GM18505 (cell line): ENCODE data around the gene DHRS2.

Experiments used
- ATAC-seq: cut with Tn5 transposase; IDR thresholded peaks from one replicate; pipeline ENCODE4 v1.9.1; 2021; ENCODE audit not compliant: unreplicated experiment
- POLR2A ChIP-seq: IDR thresholded peaks from 4 replicates; pipeline ENCODE4 v1.6.1; 2011; ENCODE audit warnings: borderline replicate concordance; ENCODE audit not compliant: insufficient read depth, insufficient read length; ENCODE audit errors: extremely low read depth

Gene DHRS2

DNA sequence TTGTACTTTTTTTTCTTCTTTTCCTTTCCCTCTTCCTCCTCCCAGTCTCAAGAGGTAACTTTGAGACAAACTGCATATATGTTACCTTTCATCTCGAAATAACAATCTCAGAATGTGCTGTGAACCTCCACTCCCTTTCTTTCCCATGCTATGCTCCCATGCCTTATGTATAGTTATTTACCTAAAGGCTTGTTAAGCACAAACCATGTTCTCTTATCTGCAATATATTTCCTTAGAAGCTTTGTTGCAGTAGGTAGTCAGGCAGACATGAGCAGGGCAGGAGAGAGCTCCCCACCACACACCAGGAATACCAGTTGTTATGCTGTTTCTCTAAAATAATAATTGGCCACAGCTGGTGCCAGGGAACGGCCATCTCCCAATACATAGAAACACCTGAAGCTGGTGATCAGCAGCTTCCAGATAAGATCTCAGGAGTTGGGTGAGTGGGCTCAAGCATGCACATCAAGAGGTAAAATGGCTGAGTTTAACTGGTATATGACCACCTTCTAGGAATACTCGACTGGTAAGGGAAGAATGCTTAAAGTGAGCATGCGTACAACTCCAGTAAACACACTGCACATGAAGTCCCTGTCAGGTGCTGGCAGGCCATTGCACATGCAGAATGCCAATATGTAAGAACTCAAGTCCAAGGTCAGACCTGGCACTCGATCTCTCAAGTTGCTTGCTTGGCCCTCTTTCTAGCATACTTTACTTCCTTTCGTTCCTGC is 14.8 kb upstream of the DHRS2 start:
- ATAC-seq, result no peak
- no peak for TF ChIP-seq POLR2A

DNA sequence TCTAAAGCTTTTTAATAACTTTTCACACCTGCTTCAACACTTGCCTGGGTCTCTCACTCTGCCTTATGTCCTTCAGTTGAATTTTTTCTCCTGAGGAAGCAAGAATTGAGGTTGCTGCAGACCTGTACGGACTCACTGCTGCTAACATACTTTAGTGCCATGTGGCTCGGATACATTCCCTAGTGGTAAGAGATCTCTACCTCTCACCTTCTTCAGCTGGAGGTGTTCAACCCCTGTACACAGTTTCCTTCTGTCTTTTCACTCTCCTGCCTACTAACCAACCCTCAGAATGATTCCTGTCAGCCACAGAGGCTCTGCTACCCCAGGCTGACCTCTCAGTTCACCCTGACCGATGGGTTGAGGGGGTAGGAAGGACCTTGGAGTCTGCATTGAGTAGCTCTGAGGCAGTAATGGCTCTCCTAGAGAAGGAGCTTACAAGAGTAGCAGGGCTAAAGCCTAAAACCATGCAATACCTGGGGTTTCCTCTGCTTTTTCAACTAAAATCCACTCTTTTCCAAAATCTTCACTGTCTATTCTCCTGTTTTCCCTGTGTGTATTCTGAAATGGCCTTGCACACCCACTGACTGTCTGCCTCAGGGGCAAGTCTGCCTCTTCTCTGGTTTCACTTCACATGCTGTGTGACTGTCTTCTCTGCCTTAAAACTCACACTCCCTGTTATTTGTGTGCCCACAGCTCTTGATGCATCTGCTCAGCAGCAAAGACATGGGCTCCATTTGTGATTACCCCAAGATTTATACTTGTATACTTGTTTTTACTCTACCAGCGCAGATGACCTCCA is 14.0 kb upstream of the DHRS2 start:
- no peak for TF ChIP-seq POLR2A
- ATAC-seq, result no peak

DNA sequence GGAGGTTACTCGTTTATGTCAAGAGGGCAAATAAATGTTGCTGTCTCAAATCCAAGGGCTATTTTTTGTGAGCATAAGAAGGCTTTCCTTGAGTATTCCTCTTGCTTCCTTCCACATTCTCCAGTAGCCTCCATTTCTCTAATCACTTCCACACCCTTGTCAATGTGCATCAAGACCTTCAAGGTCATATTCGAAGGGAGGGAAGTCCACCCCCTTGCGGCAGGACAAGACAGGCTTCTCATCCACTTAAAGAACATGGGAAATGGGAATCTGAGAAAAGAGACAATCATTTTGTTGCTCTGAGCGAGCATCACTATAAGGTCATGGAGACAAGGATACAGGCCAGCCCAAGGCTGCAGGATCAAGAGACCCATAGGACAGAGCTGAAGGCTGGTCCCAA is 13.2 kb upstream of the DHRS2 start:
- no peak for ATAC-seq
- TF ChIP-seq POLR2A, result no peak

DNA sequence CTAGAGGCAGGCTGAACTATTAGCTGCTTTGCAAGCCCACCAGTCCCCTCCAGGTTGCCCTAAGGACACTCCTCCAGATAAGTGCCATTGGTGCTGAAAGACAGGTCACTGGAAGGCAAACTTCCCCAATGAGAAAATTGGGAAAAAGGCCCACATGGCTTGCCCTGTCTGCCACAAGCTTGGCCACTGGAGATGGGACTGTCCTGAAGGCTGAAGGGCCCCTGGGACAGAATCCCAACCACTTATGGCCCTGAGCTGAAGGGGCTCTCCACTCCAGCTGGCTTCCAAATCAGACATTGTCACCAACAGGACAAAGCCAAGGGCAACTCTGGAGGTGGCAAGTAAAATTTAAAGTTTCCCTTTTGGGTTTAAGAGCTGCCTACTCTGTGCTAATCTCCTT is 12.2 kb upstream of the DHRS2 start:
- TF ChIP-seq POLR2A, result no peak
- no peak for ATAC-seq

DNA sequence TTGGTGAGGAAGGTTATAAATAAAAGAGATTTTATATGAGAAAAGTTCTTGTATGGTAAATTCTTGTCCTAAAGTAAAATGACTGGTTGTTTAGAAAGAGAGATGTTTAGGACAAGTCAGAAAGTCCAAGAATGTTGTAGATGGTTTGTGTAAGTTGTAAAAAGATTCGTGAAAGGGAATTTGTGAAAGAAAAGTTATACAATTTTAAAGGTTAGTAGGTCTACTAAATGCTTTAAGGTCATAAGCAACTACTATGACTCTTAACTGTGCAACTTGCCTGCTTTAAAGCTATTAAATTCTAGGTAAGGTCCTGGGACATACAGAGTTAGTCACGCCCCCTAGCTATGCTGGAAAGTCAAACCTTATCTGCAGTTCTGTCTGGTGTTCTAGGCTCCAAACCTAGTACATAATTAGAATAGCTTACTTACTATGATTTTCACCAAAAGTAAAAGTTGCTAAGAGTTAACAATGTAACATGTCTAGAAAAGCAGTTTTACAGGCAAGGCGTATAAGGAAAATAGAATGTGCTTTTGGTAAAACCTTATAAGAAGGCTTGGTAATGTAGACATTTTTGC is 11.2 kb upstream of the DHRS2 start:
- no peak for TF ChIP-seq POLR2A
- no peak for ATAC-seq

DNA sequence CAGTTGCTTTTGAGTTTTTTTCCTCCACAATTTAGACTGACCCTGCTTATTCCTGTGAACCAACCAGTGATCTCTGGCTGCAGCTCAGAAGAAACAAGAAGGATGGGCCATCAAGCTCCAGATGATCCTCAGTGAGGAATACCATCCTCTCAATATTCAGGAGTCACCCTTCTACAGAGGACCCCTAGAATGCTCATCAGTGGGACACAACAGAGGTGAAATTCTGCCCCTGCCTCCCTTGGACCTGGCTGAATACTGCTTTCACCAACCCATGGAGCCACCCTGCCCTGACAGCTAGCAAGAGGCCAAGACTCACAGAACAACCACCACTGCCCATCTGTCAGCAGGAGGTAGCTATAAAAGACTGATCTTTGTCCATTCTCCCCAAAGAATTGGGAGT is 9.2 kb upstream of the DHRS2 start:
- no peak for ATAC-seq

DNA sequence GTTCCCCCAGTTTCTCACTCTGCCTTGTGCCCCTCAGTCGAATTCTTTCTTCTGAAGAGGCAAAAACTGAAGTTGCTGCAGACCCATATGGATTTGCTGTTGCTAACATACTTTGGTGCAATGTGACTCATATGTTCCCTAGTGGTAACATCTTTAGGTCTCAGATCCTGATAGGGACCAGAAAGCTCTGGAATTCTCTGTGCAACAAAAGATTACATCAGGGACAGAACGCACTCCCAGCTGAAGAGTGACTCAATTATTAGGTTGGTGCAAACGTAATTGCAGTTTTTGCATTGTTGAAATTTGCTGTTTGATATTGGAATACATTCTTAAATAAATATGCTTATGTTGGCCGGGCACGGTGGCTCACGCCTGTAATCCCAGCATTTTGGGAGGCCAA is 8.2 kb upstream of the DHRS2 start:
- ATAC-seq, result no peak
- no peak for TF ChIP-seq POLR2A

More for the DNA sequence above, 9.2 kb upstream of the DHRS2 start:
- no peak for TF ChIP-seq POLR2A

DNA sequence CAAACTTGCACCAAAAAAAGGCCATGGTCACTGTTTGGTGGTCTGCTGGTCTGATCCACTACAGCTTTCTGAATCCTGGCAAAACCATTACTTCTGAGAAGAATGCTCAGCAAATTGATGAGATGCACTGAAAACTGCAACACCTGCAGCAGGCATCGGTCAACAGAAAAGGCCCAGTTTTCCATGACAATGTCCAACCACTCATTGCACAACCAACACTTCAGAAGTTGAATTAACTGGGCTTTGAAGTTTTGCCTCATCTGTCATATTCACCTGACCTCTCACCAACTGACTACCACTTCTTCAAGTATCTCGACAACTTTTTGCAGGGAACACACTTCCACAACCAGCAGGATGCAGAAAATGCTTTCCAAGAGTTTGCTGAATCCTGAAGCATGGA is 7.0 kb upstream of the DHRS2 start:
- ATAC-seq, result no peak
- TF ChIP-seq POLR2A, result no peak

DNA sequence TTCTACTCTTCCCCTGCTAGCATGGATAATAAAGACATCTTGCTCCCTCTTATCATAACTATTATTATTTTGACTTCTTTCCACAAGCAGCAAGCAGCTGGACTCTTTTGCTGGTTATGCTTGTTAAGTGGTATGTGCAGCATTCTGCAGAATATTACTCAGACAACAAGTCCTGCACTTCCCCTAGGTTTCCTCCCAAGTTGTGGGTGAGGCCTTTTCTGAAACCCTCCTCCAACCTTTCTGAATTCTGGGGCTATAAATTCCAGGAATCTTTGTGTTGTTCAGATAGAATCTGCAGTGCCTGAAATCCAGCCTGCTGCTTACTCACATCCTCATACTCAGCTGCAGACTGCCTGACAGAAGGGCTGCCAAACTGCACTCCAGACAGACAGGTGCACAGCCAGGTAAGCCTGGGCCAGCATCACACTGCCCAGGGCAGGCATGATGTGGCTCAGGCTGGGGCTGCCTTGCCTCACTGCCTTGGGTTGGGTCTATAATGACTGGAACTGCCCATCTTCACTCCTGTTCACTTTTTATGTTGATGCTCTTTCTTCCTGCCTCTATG is 6.2 kb upstream of the DHRS2 start:
- no peak for TF ChIP-seq POLR2A

DNA sequence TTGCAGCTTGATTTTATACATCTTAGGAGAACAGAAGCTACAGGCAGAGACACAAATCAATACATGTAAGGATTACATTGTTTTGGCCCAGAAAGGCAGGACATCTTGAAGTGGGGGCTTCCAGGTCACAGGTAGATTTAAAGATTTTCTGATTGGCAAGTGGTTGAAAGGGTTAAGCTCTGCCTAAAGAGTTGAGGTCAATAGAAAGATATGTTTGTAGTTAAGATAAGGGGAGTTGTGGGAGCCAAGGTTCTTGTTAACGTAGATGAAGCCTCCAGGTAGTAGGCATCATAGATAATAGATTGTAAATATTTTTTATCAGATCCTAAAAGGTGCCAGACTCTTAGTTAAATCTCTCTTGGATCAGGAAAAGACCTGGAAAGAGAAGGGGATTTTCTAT is 5.5 kb upstream of the DHRS2 start:
- no peak for ATAC-seq
- TF ChIP-seq POLR2A, result no peak

More for the DNA sequence above, 6.2 kb upstream of the DHRS2 start:
- ATAC-seq, result no peak

DNA sequence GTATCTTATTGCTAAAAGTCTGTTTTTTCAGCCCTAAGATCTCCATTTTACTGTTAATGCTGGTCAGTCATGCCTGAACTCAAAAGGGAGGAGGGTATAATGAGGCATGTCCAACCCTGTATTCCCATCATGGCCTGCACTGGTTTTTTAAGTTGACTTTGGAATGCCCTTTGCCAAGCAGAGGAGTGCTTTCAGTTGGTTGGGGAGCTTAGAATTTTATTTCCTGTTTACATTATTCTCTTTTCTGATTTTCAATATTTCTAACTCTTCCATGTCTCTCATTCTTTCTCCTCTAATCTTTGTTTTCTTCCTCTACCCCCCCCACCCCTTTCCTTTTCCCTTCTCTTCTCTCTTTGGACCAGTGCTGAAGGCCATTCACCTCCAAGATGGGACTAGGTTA is 4.9 kb upstream of the DHRS2 start:
- no peak for TF ChIP-seq POLR2A
- ATAC-seq, result no peak

DNA sequence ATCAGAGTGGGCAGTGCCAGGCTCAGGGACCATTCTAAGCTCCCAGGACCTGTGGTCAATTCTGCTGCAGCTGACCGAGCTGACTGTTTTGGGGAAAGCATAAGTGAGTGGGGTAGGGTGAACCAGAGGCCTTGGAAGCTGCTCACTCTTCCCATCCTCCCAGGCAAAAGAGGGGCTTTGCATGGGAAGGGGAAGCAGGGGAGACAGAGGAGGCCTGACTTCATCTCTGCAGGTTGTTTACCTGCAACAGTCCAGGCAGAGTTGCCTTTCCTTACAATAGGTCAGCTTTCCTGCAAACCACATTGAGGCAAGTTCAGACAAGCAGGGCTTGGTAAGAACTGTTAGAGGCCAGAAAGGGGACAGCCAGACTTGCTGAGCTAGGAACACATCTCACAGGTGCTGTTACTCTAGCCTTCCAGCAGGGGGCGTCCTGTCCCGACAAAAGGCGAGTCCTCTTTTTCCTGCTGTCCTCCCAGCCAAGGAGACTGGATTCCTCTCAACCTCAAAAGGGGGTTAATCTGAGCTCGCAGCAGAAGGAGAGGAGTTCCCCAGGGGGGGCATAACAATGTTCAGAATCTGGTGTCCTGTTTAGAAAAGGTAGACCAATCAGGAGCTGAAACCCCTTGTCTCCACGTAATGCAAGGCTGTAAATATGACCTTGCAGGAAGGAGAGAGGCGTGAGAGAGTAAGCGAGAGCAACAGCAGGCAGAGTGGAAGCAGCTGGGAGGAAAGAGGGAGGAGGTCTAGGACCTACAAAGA is 4.3 kb upstream of the DHRS2 start:
- peak; percentile 50 for ATAC-seq
- TF ChIP-seq POLR2A, result no peak
